ENCODE results near the gene PRUNE2. TPM values are rescaled to one million over a fixed set of nuclear protein-coding genes. Genes with fewer than 3 reads are reported as not detected.

Gene PRUNE2
- total RNA-seq, 1 experiment from 2014 or later: 3.5 TPM

DNA sequence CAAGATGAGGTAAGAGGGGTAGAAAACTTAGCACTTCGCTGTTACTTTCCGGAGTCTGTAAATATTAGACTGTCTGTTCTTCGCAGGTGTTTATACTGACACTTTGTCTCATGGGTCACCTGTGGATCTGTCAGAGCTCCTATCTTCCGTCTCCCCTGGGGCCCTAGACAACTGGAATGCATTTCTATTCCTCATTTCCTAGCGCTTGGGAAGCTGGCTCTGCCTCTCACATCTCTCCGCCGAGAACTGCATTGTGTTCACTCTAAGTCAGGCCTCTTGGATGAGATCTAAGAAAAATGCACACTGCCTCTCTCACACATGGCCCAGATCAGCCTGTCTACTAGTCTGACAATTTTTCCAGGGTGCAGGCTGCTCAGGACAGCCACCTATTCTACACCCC is 102.2 kb downstream of the PRUNE2 start:
- intact Hi-C loops (cut with micrococcal nuclease; ENCODE audit: unreplicated experiment): loop anchor here (5.0 kb wide), 1 partner anchor 41 kb away; the partner anchor contains the start of gene PCA3

DNA sequence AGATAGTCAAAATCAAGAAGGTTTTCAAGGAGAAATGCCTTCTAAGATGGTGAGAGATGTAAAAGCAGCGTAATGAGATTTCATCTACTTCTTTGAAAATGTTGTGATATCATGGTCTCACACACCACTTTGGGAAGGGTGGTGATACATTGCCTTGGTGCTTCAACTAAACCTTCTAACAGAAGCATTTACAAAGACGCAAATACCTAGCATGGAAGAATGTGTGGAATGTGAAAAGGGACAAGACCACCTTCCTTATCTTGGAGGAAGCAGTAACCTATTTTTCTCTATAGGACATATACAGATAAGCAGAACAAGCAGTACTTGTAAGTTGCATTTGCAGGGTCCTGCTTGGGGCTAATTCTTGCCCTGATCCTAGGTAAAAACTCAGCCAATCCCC is 102.8 kb downstream of the PRUNE2 start:
- Mint-ChIP-seq H3K36me3 (ENCODE audit: insufficient read depth, unreplicated experiment) (no peaks in the 10 kb centered on the region), H3K27me3 (ENCODE audit: insufficient read depth, unreplicated experiment) (no peaks in the 10 kb centered on the region), H3K4me3 (ENCODE audit: unreplicated experiment) (peak overlapping the region; percentile 57), H3K27ac (ENCODE audit: unreplicated experiment) (peak overlapping the region; percentile 22), H3K4me1 (ENCODE audit: low read depth, unreplicated experiment) (peaks cover 13% of the 10 kb centered on the region), H3K9me3 (ENCODE audit: unreplicated experiment) (no peaks in the 10 kb centered on the region)
- no TSS peak for BruUV-seq (replicated peaks)
- Histone ChIP-seq H3K4me3 (ENCODE audit: low read depth, low read length) (no peak overlapping the region), H3K9me3 (no peaks in the 10 kb centered on the region), H3K27me3 (replicated peaks; ENCODE audit: control insufficient read depth, insufficient read depth, low read length) (no peaks in the 10 kb centered on the region), H3K36me3 (ENCODE audit: control insufficient read depth, insufficient read depth, low read length) (no peaks in the 10 kb centered on the region), H3K4me1 (peaks cover 6% of the 10 kb centered on the region)
- intact Hi-C loops (cut with micrococcal nuclease; ENCODE audit: unreplicated experiment): loop anchor here (5.0 kb wide), 1 partner anchor 41 kb away; the partner anchor contains the start of gene PCA3
- no peak for DNase-seq
- TF ChIP-seq, protein P1, sequence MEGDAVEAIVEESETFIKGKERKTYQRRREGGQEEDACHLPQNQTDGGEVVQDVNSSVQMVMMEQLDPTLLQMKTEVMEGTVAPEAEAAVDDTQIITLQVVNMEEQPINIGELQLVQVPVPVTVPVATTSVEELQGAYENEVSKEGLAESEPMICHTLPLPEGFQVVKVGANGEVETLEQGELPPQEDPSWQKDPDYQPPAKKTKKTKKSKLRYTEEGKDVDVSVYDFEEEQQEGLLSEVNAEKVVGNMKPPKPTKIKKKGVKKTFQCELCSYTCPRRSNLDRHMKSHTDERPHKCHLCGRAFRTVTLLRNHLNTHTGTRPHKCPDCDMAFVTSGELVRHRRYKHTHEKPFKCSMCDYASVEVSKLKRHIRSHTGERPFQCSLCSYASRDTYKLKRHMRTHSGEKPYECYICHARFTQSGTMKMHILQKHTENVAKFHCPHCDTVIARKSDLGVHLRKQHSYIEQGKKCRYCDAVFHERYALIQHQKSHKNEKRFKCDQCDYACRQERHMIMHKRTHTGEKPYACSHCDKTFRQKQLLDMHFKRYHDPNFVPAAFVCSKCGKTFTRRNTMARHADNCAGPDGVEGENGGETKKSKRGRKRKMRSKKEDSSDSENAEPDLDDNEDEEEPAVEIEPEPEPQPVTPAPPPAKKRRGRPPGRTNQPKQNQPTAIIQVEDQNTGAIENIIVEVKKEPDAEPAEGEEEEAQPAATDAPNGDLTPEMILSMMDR (IDR thresholded peaks at IDR 0.05; ENCODE audit: insufficient read depth in 1 of 2, low read depth in 1 of 2, low read length in 1 of 2, severe bottlenecking in 1 of 2, unreplicated experiment in 1 of 2): no peak
- POLR2A ChIA-PET: no interaction called here
- CTCF ChIA-PET: no interaction called here

More for the DNA sequence above, 102.2 kb downstream of the PRUNE2 start:
- no peaks in the 10 kb centered on the region for H3K36me3 ChIP-seq (ENCODE audit: control insufficient read depth, insufficient read depth, low read length)
- H3K27me3 ChIP-seq (replicated peaks; ENCODE audit: control insufficient read depth, insufficient read depth, low read length): no peaks in the 10 kb centered on the region
- peak in 1 of 2 experiments; percentile 31 for DNase-seq
- H3K4me1 ChIP-seq: peaks cover 6% of the 10 kb centered on the region
- CTCF ChIA-PET: no interaction called here
- Mint-ChIP-seq H3K9me3 (ENCODE audit: unreplicated experiment) (no peaks in the 10 kb centered on the region), H3K36me3 (ENCODE audit: insufficient read depth, unreplicated experiment) (no peaks in the 10 kb centered on the region), H3K4me1 (ENCODE audit: low read depth, unreplicated experiment) (peaks cover 13% of the 10 kb centered on the region), H3K27ac (ENCODE audit: unreplicated experiment) (peak overlapping the region; percentile 22), H3K4me3 (ENCODE audit: unreplicated experiment) (peak overlapping the region; percentile 57), H3K27me3 (ENCODE audit: insufficient read depth, unreplicated experiment) (no peaks in the 10 kb centered on the region)
- TF ChIP-seq, protein P1 (IDR thresholded peaks at IDR 0.05; ENCODE audit: insufficient read depth in 1 of 2, low read depth in 1 of 2, low read length in 1 of 2, severe bottlenecking in 1 of 2, unreplicated experiment in 1 of 2): no peak
- no TSS peak for BruUV-seq (replicated peaks)
- no peak overlapping the region for H3K4me3 ChIP-seq (ENCODE audit: low read depth, low read length)
- no peaks in the 10 kb centered on the region for H3K9me3 ChIP-seq
- POLR2A ChIA-PET: no interaction called here

DNA sequence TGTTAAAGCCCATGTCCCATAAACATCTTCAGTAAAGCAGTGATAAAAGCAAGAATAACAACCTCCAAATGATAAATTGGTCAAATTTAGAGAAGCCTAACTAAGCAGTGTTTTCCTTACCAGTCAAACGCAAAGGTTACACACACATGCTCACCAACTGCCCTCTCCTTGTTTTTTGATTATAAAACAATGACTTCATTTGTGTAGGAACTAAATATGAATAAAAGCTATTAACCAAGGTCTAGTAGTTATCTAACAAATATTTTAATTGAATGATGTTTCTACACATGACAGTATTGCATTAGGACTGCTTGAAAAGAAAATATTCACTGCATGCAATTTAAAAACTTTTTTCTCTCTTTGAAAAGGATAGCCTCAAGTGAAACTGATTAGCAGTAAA is 105.0 kb downstream of the PRUNE2 start:
- no peak overlapping the region for H3K4me3 ChIP-seq (ENCODE audit: low read depth, low read length)
- Mint-ChIP-seq H3K27me3 (ENCODE audit: insufficient read depth, unreplicated experiment) (no peaks in the 10 kb centered on the region), H3K4me3 (ENCODE audit: unreplicated experiment) (no peak overlapping the region), H3K4me1 (ENCODE audit: low read depth, unreplicated experiment) (peaks cover 13% of the 10 kb centered on the region), H3K27ac (ENCODE audit: unreplicated experiment) (no peak overlapping the region), H3K9me3 (ENCODE audit: unreplicated experiment) (no peaks in the 10 kb centered on the region), H3K36me3 (ENCODE audit: insufficient read depth, unreplicated experiment) (no peaks in the 10 kb centered on the region)
- intact Hi-C loops (cut with micrococcal nuclease; ENCODE audit: unreplicated experiment): loop anchor here (5.0 kb wide), 1 partner anchor 39 kb away; the partner anchor contains the start of gene PCA3
- TF ChIP-seq, protein P1 (IDR thresholded peaks at IDR 0.05; ENCODE audit: insufficient read depth in 1 of 2, low read depth in 1 of 2, low read length in 1 of 2, severe bottlenecking in 1 of 2, unreplicated experiment in 1 of 2): no peak
- CTCF ChIA-PET: no interaction called here
- H3K9me3 ChIP-seq: no peaks in the 10 kb centered on the region
- H3K36me3 ChIP-seq (ENCODE audit: control insufficient read depth, insufficient read depth, low read length): no peaks in the 10 kb centered on the region
- peaks cover 6% of the 10 kb centered on the region for H3K4me1 ChIP-seq
- POLR2A ChIA-PET: no interaction called here
- BruUV-seq (replicated peaks): no TSS peak
- no peaks in the 10 kb centered on the region for H3K27me3 ChIP-seq (replicated peaks; ENCODE audit: control insufficient read depth, insufficient read depth, low read length)
- DNase-seq: no peak

Measured in Caco-2 (cell line).